GM19397 (cell line): ENCODE measurements around the gene RAPGEF2.
"Not testable (repeated sequence)": the region's sequence is repeated elsewhere in the genome, so short reads cannot be mapped to it uniquely, and the experiment has no call there.

Experiments used
- ATAC-seq: cut with Tn5 transposase; IDR thresholded peaks from one replicate; pipeline ENCODE4 v1.9.1; 2021; ENCODE audit warnings: mild to moderate bottlenecking, moderate library complexity; ENCODE audit not compliant: unreplicated experiment

The RAPGEF2 gene

GRCh38 chr4:159297091-159297490 lies 194.2 kb downstream of the RAPGEF2 start:
- no peak for ATAC-seq

GRCh38 chr4:159298502-159298901 lies 195.6 kb downstream of the RAPGEF2 start:
- ATAC-seq = no peak

DNA sequence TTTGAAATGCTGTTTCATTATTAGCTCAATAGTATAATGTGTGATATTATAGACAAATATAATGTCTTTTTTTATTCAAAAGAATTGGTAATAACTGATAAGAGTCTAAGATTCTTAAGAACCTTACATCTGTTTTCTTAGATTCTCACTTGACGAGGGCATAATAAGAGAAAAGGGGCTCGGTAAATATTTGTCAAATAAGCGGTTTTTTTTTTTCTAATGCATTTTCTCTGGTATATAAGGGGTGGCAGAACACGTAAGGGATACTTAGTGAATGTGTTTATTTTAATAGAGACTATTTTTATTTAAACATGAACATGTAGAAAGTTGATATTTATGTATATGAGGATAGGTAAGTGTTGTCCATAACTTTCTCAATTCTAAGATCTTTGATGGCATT lies 200.6 kb downstream of the RAPGEF2 start:
- no peak for ATAC-seq

GRCh38 chr4:159305129-159305528 lies 202.2 kb downstream of the RAPGEF2 start:
- no peak for ATAC-seq

DNA sequence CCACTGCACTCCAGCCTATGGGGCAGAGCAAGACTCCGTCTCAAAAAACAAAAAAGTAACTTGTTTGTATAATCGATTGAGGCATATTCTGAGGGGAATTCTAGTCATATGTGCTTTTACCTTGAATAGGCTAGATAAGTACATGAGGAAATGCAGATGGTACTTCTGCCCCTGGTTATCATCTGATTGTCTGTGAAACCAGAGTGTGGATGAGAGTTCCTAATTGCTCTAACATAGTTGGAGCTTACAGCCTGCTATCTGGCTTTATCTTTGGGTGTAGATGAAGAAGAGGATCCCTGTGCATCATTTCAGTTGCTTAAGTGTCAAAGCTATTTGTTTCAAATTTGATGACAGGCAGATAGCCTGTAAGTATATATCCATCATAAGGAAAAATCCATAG lies 205.1 kb downstream of the RAPGEF2 start:
- ATAC-seq = no peak

DNA sequence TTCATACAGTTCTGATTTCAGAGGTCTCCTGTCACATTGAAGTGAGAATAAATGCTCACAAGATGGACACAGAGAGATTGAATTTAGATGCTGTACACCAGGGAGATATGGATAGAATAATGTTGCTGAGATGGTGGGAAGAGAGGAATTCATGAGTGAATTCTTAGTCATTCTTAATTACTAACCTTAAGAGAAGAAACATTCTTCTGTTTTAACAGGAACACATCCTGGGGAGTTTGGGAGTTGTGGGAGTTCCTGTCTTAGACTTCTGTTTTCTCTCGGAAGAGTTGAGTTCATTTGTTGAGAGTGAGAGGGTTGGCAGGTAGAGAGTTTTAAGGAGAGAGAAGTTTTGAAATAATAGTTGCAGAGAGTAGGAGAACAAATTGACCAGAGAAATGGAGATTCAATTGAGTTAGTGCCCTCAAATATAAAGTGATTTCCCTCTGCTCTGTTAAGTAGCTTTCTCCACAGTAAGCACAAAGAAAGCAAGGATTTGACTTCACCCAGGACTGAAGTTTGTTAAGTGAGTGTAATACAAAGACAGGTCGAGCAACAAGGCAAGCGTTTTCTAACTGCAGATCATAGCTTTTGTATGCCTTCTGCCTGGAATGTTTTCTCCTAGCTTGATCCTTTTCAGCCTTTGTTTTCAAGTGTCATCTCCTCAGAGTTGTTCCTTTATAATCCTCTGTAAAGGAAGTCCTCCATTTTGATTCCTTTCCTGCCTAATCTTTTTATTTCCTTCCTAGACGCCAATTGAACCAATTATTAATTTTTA lies 205.9 kb downstream of the RAPGEF2 start:
- no peak for ATAC-seq

DNA sequence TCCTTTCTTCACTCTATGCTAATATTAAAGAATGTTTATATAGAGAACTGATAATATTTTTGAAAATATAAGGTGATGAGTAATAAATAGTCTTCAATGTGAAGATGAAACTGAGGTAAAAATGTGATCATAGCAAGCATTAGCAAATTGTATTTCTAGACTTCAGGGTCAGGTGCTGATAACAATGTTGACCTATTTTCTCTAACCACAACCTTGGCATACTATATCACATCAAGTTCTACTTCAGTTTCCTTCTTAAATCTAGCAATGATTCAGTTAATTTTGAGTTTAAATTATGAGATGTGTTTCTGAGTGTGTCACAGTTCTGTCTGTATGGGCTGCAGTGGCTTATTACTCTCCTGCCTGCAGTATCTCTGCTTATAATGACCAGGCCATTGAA lies 209.4 kb downstream of the RAPGEF2 start:
- no peak for ATAC-seq

- ATAC-seq = not testable (repeated sequence)
Measured at GRCh38 chr4:159315879-159316278, 213.0 kb downstream of the RAPGEF2 start.

- no peak for ATAC-seq
Measured at GRCh38 chr4:159317203-159317602, 214.3 kb downstream of the RAPGEF2 start.

DNA sequence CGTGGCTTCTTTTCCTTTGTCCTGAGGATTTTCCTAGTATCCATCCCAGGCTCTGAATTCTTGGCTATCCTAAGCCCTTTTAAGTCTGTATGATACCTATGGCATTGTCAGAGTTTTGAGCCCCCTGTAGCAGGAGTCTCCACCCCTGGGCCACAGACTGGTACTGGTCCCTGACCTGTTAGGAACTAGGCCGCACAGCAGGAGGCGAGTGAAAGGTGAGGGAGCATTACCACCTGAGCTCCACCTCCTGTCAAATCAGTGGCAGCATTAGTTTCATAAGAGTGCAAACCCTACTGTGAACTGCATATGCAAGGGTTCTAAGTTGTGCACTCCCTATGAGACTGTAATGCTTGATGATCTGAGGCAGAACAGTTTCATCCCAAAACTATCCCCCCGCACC lies 216.1 kb downstream of the RAPGEF2 start:
- no peak for ATAC-seq

DNA sequence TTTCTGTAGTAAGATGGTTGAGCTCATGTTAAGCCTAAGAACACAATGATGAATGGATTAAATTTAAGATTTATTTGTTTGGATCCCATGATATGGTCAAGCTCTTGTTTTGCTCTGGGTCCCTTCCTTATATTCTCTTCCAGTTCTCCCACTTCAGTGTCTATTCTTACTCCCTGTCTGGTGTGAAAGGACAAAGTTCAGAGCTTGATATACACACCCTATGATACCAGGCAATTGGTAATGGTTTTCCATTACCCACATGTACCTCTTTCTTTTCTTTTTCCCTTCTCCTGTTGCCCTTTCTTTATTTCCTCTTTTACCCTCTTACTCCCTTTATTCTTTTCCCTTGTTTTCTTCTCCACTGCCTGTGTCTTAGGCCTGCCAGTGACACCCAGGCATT lies 223.6 kb downstream of the RAPGEF2 start:
- ATAC-seq = no peak

DNA sequence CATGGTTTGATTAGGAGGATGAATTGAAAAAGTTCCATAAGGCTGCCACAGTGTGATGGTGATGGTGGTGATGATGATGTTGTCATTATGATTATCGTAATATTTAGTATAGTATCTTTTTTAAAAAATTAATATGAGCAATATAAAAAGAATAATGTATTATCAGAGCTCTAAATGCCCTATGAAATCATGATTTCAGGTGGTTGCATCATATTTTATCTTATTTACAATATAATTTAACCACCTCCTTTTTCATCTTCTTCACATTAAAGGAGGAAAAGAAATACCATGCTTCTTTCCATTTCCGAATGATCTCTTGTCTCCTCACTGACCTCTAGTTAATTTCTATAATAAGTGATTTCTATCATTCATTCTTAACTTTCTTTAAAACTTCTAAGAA lies 225.9 kb downstream of the RAPGEF2 start:
- ATAC-seq = no peak

DNA sequence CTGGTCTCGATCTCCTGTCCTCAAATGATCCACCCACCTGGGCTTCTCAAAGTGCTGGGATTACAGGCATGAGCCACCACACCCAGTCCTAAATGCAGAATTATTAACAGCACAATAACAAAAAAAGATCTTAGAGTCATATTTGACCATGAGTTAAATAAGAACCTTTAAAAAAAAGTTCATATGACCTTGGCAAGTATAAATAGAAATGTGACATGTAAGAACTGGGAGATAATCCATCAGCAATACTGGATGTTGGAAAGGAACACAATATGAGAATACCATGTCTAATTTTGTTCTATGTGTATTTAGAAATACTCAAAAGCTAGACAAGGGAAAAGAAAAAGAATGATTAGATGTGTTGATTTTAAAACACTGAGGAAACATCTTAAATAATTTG lies 231.6 kb downstream of the RAPGEF2 start:
- ATAC-seq = no peak

DNA sequence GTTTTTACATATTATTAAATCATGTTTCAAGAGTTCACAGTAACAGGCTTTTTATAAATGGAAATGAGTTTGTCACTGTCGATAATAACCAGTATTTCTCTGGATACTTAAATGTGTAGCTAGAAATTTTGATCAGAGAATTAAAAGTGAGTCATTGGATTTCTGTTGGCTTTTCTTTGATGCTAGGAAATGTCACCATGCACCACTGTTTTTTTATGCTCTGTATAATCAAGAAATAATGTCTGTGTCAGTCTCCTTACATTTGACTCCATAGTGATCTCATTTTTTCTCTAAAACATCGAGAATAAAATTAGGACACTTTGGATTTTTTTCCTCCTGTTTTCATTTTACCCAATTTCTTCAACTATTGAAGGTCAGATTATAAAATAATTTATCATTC lies 234.2 kb downstream of the RAPGEF2 start:
- ATAC-seq = no peak

- no peak for ATAC-seq
Measured at GRCh38 chr4:159341522-159341921, 238.6 kb downstream of the RAPGEF2 start.

- ATAC-seq = no peak
Measured at GRCh38 chr4:159342374-159342773, 239.5 kb downstream of the RAPGEF2 start.

GRCh38 chr4:159343116-159343515 lies 240.2 kb downstream of the RAPGEF2 start:
- ATAC-seq = no peak

DNA sequence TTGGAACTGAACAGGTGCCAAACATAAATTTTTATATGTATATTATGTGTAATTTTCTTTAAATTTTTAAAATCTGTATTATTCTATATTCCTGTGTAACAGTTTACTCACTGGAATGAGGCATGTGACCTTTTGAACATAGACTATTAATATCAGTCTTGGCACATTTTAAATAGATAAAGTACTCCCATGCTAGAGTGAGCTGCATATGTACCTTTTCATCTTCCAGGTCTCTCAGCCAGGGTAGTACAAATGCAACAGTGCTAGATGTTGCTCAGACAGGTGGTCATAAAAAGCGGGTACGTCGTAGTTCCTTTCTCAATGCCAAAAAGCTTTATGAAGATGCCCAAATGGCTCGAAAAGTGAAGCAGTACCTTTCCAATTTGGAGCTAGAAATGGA lies 242.0 kb downstream of the RAPGEF2 start:
- ATAC-seq = no peak

- ATAC-seq = no peak
Measured at GRCh38 chr4:159346681-159347080, 243.8 kb downstream of the RAPGEF2 start.

GRCh38 chr4:159347813-159348212 lies 244.9 kb downstream of the RAPGEF2 start:
- no peak for ATAC-seq

GRCh38 chr4:159349332-159349731 lies 246.5 kb downstream of the RAPGEF2 start:
- no peak for ATAC-seq

GRCh38 chr4:159352609-159353008 lies 249.7 kb downstream of the RAPGEF2 start:
- no peak for ATAC-seq
